Measurements from ENCODE around the gene PRSS22.

- TF ChIP-seq CTCF (IDR thresholded peaks at IDR 0.05 in 4 of 5, conservative IDR thresholded peaks at IDR 0.05 in 1 of 5) (no peak), POLR2A (IDR thresholded peaks at IDR 0.05) (no peak)
Measured at GRCh38 chr16:2856061-2856670, 1.8 kb downstream of the PRSS22 start.
